Ovary (tissue), 3 donors: ENCODE results near the gene CLASP1.

Experiments
- EP300 ChIP-seq: sonication (generic); formaldehyde crosslinking; IDR thresholded peaks from one replicate; pipeline ENCODE4 v1.6.1; 2017; ENCODE audit warnings: antibody characterized with exemption
- TF ChIP-seq, protein P1 (sequence below), 3 donors: fragments of 450-650 bp in 2 of 3; fragments of 200-600 bp in 1 of 3; IDR thresholded peaks; one replicate each; pipeline versions ENCODE4 v1.5.1 to v1.8.0; 2016 to 2022; ENCODE audit warnings: antibody characterized with exemption in 3 of 3, mild to moderate bottlenecking in 1 of 3
- donor health status: DM: no; HTN: no; CAD: no.

- TF ChIP-seq, protein P1, sequence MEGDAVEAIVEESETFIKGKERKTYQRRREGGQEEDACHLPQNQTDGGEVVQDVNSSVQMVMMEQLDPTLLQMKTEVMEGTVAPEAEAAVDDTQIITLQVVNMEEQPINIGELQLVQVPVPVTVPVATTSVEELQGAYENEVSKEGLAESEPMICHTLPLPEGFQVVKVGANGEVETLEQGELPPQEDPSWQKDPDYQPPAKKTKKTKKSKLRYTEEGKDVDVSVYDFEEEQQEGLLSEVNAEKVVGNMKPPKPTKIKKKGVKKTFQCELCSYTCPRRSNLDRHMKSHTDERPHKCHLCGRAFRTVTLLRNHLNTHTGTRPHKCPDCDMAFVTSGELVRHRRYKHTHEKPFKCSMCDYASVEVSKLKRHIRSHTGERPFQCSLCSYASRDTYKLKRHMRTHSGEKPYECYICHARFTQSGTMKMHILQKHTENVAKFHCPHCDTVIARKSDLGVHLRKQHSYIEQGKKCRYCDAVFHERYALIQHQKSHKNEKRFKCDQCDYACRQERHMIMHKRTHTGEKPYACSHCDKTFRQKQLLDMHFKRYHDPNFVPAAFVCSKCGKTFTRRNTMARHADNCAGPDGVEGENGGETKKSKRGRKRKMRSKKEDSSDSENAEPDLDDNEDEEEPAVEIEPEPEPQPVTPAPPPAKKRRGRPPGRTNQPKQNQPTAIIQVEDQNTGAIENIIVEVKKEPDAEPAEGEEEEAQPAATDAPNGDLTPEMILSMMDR (IDR thresholded peaks at IDR 0.05): no peak
- TF ChIP-seq EP300: no peak
Observed at GRCh38 chr2:121640380-121641316, 8.6 kb downstream of the CLASP1 start.
